Left forelimb (tissue), 1 donor: ENCODE results near the gene PZP.

ENCODE experiments used
- DNase-seq: peaks from one replicate; pipeline ENCODE4 v3.0.0-alpha.2; 2018; ENCODE audit warnings: low spot score

PZP gene

GRCh38 chr12:9103050-9103849 lies 104.9 kb downstream of the PZP start:
- DNase-seq = no peak

DNA sequence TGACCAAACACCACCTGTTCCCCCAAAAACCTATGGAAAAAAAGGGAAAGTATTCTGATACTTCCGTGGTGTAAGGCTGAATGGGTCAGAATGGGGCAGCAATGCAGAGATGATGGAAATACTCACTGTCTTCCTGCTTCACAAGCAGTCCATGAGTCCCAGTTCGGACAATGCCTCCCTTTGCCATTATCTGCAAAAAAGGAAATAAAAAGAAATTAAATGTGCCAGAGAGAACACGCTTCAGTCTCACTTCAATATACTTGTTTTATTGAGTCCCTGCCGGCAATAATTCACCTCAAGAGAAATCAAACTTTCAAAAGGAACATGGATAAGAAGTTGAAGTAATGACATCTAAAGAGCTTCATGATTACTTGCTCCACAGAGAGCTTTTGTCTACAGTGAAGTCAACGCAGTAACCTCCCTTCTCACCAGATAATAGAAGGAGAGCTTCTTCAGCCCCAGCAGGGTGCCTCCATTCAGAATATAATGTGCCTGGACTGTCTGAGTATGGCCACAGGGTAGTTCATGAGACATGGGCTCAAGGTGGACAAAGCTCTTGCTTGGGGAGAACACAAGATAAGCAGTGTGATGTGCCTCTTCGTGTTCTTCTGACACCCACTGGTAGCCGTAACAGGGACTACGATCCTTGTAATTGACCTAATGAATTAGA lies 107.0 kb downstream of the PZP start:
- DNase-seq = no peak

GRCh38 chr12:9099552-9100190 lies 108.5 kb downstream of the PZP start:
- no peak for DNase-seq
